SK-N-SH (cell line): ENCODE results near the gene DNMT3A. TPM values are rescaled to one million over a fixed set of nuclear protein-coding genes. Genes with fewer than 3 reads are reported as not detected.
A peak's percentile ranks its signal among the peaks of the same experiment; 100 is the strongest.

Source experiments
- CTCF ChIA-PET: fragments of 300-600, 350-600 bp; formaldehyde crosslinking; extraction: SDS; loops from one replicate; lab custom pipeline; 2021; lab: Yijun Ruan, JAX
- POLR2A ChIA-PET: fragments of 350-600 bp; sonication (Branson Sonifier 250); formaldehyde crosslinking; extraction: SDS; loops from one replicate; lab custom pipeline; 2020; ENCODE audit warnings: antibody characterized with exemption, inconsistent platforms; lab: Yijun Ruan, JAX
- DNase-seq: peaks from one replicate; pipeline ENCODE4 v3.0.0; 2012
- H2AFZ ChIP-seq: fragments of 200-600 bp; sonication (generic); 2 replicates; pipeline ENCODE4 v1.8.1; 2016; ENCODE audit warnings: antibody characterized with exemption, mild to moderate bottlenecking, low read depth
- H3F3A ChIP-seq: fragments of 200-600 bp; sonication (generic); replicated peaks from 2 replicates; pipeline ENCODE3; 2016; ENCODE audit warnings: antibody characterized with exemption, mild to moderate bottlenecking; ENCODE audit not compliant: insufficient read depth
- H3K27ac ChIP-seq, 2 experiments: fragments of 200-500 bp in 1 of 2; fragments of 200-600 bp in 1 of 2; sonication (Bioruptor generic) in 1 of 2; sonication (generic), shearing (Covaris generic) in 1 of 2; 2 replicates each; pipeline versions ENCODE4 v1.5.1 to v1.6.1; 2014 to 2016; ENCODE audit warnings: low read depth in 2 of 2, inconsistent platforms in 1 of 2, low read length in 1 of 2, mild to moderate bottlenecking in 1 of 2, mixed read lengths in 1 of 2
- H3K27me3 ChIP-seq: fragments of 200-600 bp; sonication (generic), shearing (Covaris generic); 2 replicates; pipeline ENCODE4 v1.6.1; 2016; ENCODE audit warnings: mixed run types; ENCODE audit not compliant: insufficient read depth
- H3K36me3 ChIP-seq, 2 experiments: fragments of 200-500 bp in 1 of 2; fragments of 200-600 bp in 1 of 2; sonication (Bioruptor generic) in 1 of 2; sonication (generic) in 1 of 2; replicated peaks in 1 of 2; 2 replicates each; pipeline versions ENCODE3 to v1.5.1; 2014 to 2016; ENCODE audit warnings: low read length in 1 of 2, mild to moderate bottlenecking in 1 of 2; ENCODE audit not compliant: insufficient read depth in 2 of 2, control insufficient read depth in 1 of 2
- H3K4me1 ChIP-seq, 2 experiments: fragments of 200-500 bp in 1 of 2; fragments of 200-600 bp in 1 of 2; sonication (Bioruptor generic) in 1 of 2; sonication (generic), shearing (Covaris generic) in 1 of 2; 2 replicates each; pipeline versions ENCODE4 v1.5.1 to v1.6.1; 2014 to 2016; ENCODE audit warnings: low read depth in 1 of 2, low read length in 1 of 2, mixed run types in 1 of 2; ENCODE audit not compliant: insufficient read depth in 2 of 2, control insufficient read depth in 1 of 2
- H3K4me2 ChIP-seq: fragments of 200-600 bp; sonication (generic), shearing (Covaris generic); 2 replicates; pipeline ENCODE4 v1.6.1; 2017; ENCODE audit warnings: mixed run types
- H3K4me3 ChIP-seq, 2 experiments: fragments of 200-500 bp in 1 of 2; fragments of 200-600 bp in 1 of 2; sonication (Bioruptor generic) in 1 of 2; sonication (generic), shearing (Covaris generic) in 1 of 2; 2 replicates each; pipeline versions ENCODE4 v1.5.1 to v1.8.1; 2014 to 2016; ENCODE audit warnings: low read depth in 2 of 2, inconsistent platforms in 1 of 2, low read length in 1 of 2, mild to moderate bottlenecking in 1 of 2, mixed read lengths in 1 of 2, moderate library complexity in 1 of 2
- H3K79me2 ChIP-seq: fragments of 200-600 bp; sonication (generic); 2 replicates; pipeline ENCODE4 v1.8.1; 2017; ENCODE audit warnings: mild to moderate bottlenecking; ENCODE audit not compliant: insufficient read depth
- H3K9ac ChIP-seq: fragments of 200-600 bp; sonication (generic); 2 replicates; pipeline ENCODE4 v1.6.1; 2017; ENCODE audit warnings: mixed run types
- H3K9me2 ChIP-seq: fragments of 200-600 bp; sonication (generic); 2 replicates; pipeline ENCODE4 v1.6.1; 2017; ENCODE audit warnings: mixed run types
- H3K9me3 ChIP-seq: fragments of 200-600 bp; sonication (generic); 2 replicates; pipeline ENCODE4 v1.6.1; 2017; ENCODE audit warnings: mixed run types, mild to moderate bottlenecking, moderate library complexity
- H4K20me1 ChIP-seq: fragments of 200-600 bp; sonication (generic); 2 replicates; pipeline ENCODE4 v1.6.1; 2017; ENCODE audit warnings: mild to moderate bottlenecking, mixed run types; ENCODE audit not compliant: insufficient read depth
- CHD2 ChIP-seq: fragments of 150-350 bp; IDR thresholded peaks from 2 replicates; pipeline ENCODE4 v1.6.1; 2018; ENCODE audit warnings: low read length; ENCODE audit not compliant: partially characterized antibody
- FOXJ3 ChIP-seq: sonication (generic); formaldehyde crosslinking; IDR thresholded peaks from 2 replicates; pipeline ENCODE4 v1.5.1; 2020; ENCODE audit warnings: mild to moderate bottlenecking, missing genetic modification reagents
- RAD21 ChIP-seq: IDR thresholded peaks from 2 replicates; pipeline ENCODE4 v1.6.1; 2012; ENCODE audit warnings: mild to moderate bottlenecking, low read length
- RCOR1 ChIP-seq: fragments of 150-350 bp; IDR thresholded peaks from 2 replicates; pipeline ENCODE4 v1.6.1; 2017; ENCODE audit warnings: antibody characterized with exemption, low read length
- SMC3 ChIP-seq: IDR thresholded peaks from 2 replicates; pipeline ENCODE4 v1.6.1; 2012; ENCODE audit warnings: low read depth, low read length, improper control_type of control experiment
- TCF12 ChIP-seq: IDR thresholded peaks from 2 replicates; pipeline ENCODE4 v1.4.0; 2012
- WGBS: methylation state at CpG from one replicate; pipeline ENCODE4 v1.1.6; 2017; ENCODE audit warnings: low lambda C conversion rate; 5-methylcytosine and 5-hydroxymethylcytosine counted together
- polyA plus RNA-seq, 3 experiments: library from polyadenylated mRNA; depleted of rRNA; stranded (reverse); fragments of >200 nt; gene quantifications; 2 replicates each; pipeline ENCODE4 v1.2.3, GENCODE V29; 2012

DNMT3A gene
- polyA plus RNA-seq, 1 of the 3 experiments (the other 2 are of a cell fraction), result 5.6 TPM

DNA sequence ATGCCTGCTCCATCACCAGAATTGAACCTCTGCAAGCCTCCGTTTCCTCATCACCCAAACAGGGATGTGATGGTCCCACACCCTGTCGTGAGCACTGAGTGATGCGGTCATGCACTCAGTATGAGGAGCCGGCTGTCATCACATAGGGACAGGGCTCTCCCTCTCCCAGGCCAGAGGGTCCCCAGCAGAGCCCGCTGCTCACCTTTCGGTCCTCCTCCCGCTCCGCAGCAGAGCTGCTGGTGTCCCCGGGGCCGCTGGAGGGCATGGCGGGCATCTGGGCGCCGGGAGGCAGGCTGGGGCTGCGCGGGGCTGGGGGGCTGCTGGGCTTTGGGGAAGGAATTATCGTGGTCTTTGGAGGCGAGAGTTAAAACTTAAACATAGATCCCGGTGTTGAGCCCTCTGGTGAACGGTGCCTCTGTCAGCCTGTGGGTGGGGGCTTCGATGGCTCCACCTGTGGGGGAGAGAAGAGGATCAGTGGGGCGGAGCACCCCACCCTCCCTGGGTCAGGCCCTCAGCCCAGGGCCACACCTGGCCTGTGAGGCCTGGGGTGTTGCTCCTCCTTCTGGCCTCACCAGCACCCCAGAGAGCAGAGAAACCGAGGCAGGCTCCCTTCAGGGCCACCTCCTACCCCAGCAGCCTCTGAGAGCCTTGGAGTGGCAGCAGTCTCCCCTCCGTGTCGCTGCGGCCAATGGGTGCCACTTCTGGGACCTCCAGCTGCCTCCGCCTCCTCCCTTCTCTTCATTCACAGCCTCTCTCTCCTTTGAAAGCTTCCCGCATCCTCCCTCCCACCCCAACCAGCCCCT, 27.8 kb downstream of the DNMT3A start:
- Histone ChIP-seq H3K27ac (peak overlapping the region in 1 of 2 experiments; percentile 100; a peak in 2 of 4 replicates), H3K79me2 (peaks cover 15% of the 10 kb centered on the region; the same call in 1 of the 2 replicates)
- POLR2A ChIA-PET, result interaction anchor here (0.6 to 2.7 kb wide), 9 partner anchors 10 to 179 kb away, joined by 3 to 17 read pairs (median 6); partner anchors contain the start of gene DNMT3A
- no peak for TF ChIP-seq FOXJ3
- TF ChIP-seq, all 33 proteins: peak for 0
- Histone ChIP-seq H3K4me1 (peaks cover 13 to 77% of the 10 kb centered on the region in 2 experiments; a peak in 3 of 4 replicates), H3K9me3 (no peaks in the 10 kb centered on the region), H3K9me2 (no peaks in the 10 kb centered on the region), H3K36me3 (peaks cover 4 to 16% of the 10 kb centered on the region in 2 experiments), H3K9ac (no peak overlapping the region), H3F3A (no peaks in the 10 kb centered on the region), H4K20me1 (peaks cover 16% of the 10 kb centered on the region), H3K4me3 (no peak overlapping the region), H3K4me2 (no peak overlapping the region), H3K27me3 (no peaks in the 10 kb centered on the region), H2AFZ (no peak overlapping the region)
- CTCF ChIA-PET, result interaction anchor here (0.8 to 9.7 kb wide), 8 partner anchors 21 to 68 kb away, joined by 3 to 117 read pairs (median 9); partner anchors contain the start of gene DNMT3A
- DNase-seq, result no peak
- WGBS, result 97% methylated on average over 27 of the region's 27 CpGs

DNA sequence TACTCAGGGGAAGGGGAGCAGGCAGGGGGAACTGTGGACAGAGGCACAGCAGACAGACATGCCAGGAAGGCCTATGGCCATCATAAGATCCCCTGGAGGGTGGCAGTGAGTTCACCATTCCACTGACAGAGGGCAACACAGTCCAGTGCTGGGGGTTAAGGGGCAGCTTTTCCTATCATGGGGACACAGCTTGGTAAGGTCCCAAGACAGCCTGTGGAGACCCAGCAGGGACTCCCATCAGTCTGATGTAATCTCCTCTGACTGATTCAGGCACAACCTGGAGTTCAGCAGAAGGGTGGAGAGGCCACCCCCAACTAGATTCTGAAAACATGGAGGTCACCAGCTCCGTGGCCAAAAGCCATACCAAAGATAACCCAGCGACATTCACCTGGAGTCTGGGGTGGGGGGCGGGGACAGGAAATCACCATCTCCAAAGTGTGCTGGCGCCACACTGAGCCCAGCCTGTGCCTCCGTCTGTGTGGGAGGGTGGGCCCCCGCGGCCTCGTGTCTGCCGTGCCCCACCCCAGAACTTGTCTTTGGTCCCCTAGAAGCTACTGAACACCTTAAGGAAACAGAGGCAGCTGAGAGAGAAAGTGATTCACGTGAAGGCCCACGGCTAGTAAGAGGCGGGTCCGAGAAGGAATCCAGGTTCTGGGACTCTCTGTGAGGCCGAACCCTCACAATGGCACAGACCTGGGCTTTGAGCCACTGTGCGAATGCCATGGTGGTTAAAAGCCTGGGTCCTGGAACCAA, 28.6 kb downstream of the DNMT3A start:
- peaks cover 16% of the 10 kb centered on the region for H4K20me1 ChIP-seq
- POLR2A ChIA-PET, result interaction anchor here (3.7 kb wide), 1 partner anchor 23 kb away, joined by 20 read pairs; no protein-coding TSS in a partner anchor
- no peak overlapping the region for H3K4me3 ChIP-seq
- H3K36me3 ChIP-seq, result peaks cover 4 to 22% of the 10 kb centered on the region in 2 experiments
- no peak for DNase-seq
- WGBS, result 91% methylated on average over 12 of the region's 15 CpGs
- H3K27ac ChIP-seq, result peak overlapping the region in 1 of 2 experiments; percentile 100; a peak in 2 of 4 replicates
- TF ChIP-seq TCF12, result no peak
- no peak for TF ChIP-seq SMC3
- peak; percentile 12; the same call in 1 of the 2 replicates for TF ChIP-seq RAD21
- H3K27me3 ChIP-seq, result no peaks in the 10 kb centered on the region
- H3K9ac ChIP-seq, result no peak overlapping the region
- H2AFZ ChIP-seq, result no peak overlapping the region
- CTCF ChIA-PET, result interaction anchor here (0.6 to 9.7 kb wide), 8 partner anchors 22 to 352 kb away, joined by 3 to 117 read pairs (median 9); partner anchors contain the start of gene DNMT3A
- no peaks in the 10 kb centered on the region for H3F3A ChIP-seq
- H3K79me2 ChIP-seq, result peaks cover 15% of the 10 kb centered on the region; the same call in 1 of the 2 replicates
- H3K4me1 ChIP-seq, result peaks cover 13 to 85% of the 10 kb centered on the region in 2 experiments; a peak in 3 of 4 replicates
- H3K4me2 ChIP-seq, result no peak overlapping the region
- no peaks in the 10 kb centered on the region for H3K9me3 ChIP-seq
- H3K9me2 ChIP-seq, result no peaks in the 10 kb centered on the region

GRCh38 chr2:25311865-25312575, 29.7 kb downstream of the DNMT3A start:
- Histone ChIP-seq H3K4me3 (no peak overlapping the region; a peak in 1 of 4 replicates), H4K20me1 (peaks cover 16% of the 10 kb centered on the region), H3K4me2 (no peak overlapping the region), H3K9me3 (no peaks in the 10 kb centered on the region), H2AFZ (no peak overlapping the region), H3F3A (no peaks in the 10 kb centered on the region), H3K9ac (no peak overlapping the region), H3K36me3 (peaks cover 4 to 26% of the 10 kb centered on the region in 2 experiments), H3K27ac (peak overlapping the region; percentile 13 to 100; a peak in 3 of 4 replicates), H3K4me1 (peaks cover 13 to 95% of the 10 kb centered on the region in 2 experiments; a peak in 3 of 4 replicates), H3K79me2 (peaks cover 10% of the 10 kb centered on the region; the same call in 1 of the 2 replicates), H3K9me2 (no peaks in the 10 kb centered on the region), H3K27me3 (no peaks in the 10 kb centered on the region)
- ChIA-PET POLR2A (interaction anchor here (0.8 to 3.7 kb wide), 6 partner anchors 17 to 61 kb away, joined by 3 to 20 read pairs (median 4); no protein-coding TSS in a partner anchor), CTCF (interaction anchor here (0.6 to 9.7 kb wide), 12 partner anchors 10 to 353 kb away, joined by 3 to 117 read pairs (median 5); partner anchors contain the start of gene DNMT3A)
- TF ChIP-seq CHD2, result peak; percentile 1
- TF ChIP-seq RCOR1, result no peak
- 79% methylated on average over 16 of the region's 23 CpGs for WGBS
- no peak for DNase-seq
